SU-DHL-6 (cell line): ENCODE data around the gene INPP5E.

Experiments
- EZH2phosphoT487 ChIP-seq: fragments of 200-600 bp; sonication (generic), shearing (Covaris generic); conservative IDR thresholded peaks from 2 replicates; pipeline ENCODE4 v1.6.1; 2018; ENCODE audit warnings: mild to moderate bottlenecking, antibody characterized with exemption, low read length, moderate library complexity, mixed read lengths
- TF ChIP-seq, protein P1 (sequence below): fragments of 200-600 bp; sonication (generic); IDR thresholded peaks from one replicate; pipeline ENCODE4 v1.5.1; 2017; ENCODE audit warnings: antibody characterized with exemption, mild to moderate bottlenecking, low read length, moderate library complexity; ENCODE audit not compliant: insufficient read depth, poor library complexity, severe bottlenecking

DNA sequence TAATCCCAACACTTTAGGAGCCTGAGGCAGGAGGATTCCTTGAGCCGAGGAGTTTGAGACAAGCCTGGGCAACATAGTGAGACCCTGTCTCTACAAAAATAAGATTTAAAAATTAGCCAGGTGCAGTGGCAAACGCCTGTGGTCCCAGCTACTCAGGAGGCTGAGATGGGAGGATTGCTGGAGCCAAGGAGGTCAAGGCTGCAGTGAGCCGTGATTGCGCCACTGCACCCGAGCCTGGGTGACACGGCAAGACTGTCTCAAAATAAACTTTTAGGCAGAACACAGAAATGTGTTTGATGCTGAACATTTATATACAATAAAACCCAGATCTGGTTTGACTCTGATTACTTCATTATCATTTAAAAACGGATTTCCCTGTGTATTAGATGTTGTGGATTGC, 34.2 kb downstream of the INPP5E start:
- TF ChIP-seq, protein P1, sequence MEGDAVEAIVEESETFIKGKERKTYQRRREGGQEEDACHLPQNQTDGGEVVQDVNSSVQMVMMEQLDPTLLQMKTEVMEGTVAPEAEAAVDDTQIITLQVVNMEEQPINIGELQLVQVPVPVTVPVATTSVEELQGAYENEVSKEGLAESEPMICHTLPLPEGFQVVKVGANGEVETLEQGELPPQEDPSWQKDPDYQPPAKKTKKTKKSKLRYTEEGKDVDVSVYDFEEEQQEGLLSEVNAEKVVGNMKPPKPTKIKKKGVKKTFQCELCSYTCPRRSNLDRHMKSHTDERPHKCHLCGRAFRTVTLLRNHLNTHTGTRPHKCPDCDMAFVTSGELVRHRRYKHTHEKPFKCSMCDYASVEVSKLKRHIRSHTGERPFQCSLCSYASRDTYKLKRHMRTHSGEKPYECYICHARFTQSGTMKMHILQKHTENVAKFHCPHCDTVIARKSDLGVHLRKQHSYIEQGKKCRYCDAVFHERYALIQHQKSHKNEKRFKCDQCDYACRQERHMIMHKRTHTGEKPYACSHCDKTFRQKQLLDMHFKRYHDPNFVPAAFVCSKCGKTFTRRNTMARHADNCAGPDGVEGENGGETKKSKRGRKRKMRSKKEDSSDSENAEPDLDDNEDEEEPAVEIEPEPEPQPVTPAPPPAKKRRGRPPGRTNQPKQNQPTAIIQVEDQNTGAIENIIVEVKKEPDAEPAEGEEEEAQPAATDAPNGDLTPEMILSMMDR, result no peak
- no peak for TF ChIP-seq EZH2phosphoT487
